Endothelial cell of umbilical vein (primary cell): ENCODE results near the gene GABBR2. TPM values are rescaled to one million over a fixed set of nuclear protein-coding genes. Genes with fewer than 3 reads are reported as not detected.
A peak's percentile ranks its signal among the peaks of the same experiment; 100 is the strongest.

Experiments
- BruUV-seq: library from RNA; stranded (reverse); fragments of 400-500 nt; replicated peaks from 2 replicates; lab custom pipeline; 2021; lab: Mats Ljungman, UMichigan
- CTCF ChIA-PET: fragments of 300-600, 350-600 bp; sonication (Branson Sonifier 250); formaldehyde crosslinking; loops from one replicate; lab custom pipeline; 2021; ENCODE audit warnings: antibody characterized with exemption, inconsistent platforms; lab: Charles Lee
- POLR2A ChIA-PET: fragments of 300-600, 350-600 bp; sonication (Branson Sonifier 250); formaldehyde crosslinking; loops from one replicate; lab custom pipeline; 2021; ENCODE audit warnings: antibody characterized with exemption, inconsistent platforms; lab: Charles Lee
- DNase-seq: peaks from one replicate; pipeline ENCODE4 v3.0.0-alpha.2; 2011; ENCODE audit warnings: low read depth, low spot score
- FAIRE-seq: peaks from 2 replicates; lab custom pipeline; 2011; peaks lifted over from hg19 to GRCh38; lab: Jason Lieb, UNC
- H2AFZ ChIP-seq: 2 replicates; pipeline ENCODE4 v1.6.0; 2012; ENCODE audit warnings: low read depth, low read length, control low read depth, inconsistent platforms
- H3K27ac ChIP-seq: 2 replicates; pipeline ENCODE4 v1.5.1; 2011; ENCODE audit warnings: low read depth, mild to moderate bottlenecking, control low read depth, low read length, moderate library complexity; ENCODE audit not compliant: insufficient read depth
- H3K27me3 ChIP-seq, 2 experiments: 2 replicates each; pipeline versions ENCODE4 v1.6.0 to v1.6.1; 2011; ENCODE audit warnings: low read length in 2 of 2, mixed read lengths in 1 of 2; ENCODE audit not compliant: control insufficient read depth in 2 of 2, insufficient read depth in 2 of 2
- H3K36me3 ChIP-seq, 2 experiments: 2 replicates in 1 of 2; 3 replicates in 1 of 2; pipeline ENCODE4 v1.5.1; 2011; ENCODE audit warnings: low read length in 2 of 2, mild to moderate bottlenecking in 1 of 2, moderate library complexity in 1 of 2; ENCODE audit not compliant: control insufficient read depth in 2 of 2, insufficient read depth in 2 of 2; ENCODE audit errors: extremely low read depth in 1 of 2
- H3K4me1 ChIP-seq: 3 replicates; pipeline ENCODE4 v1.5.1; 2011; ENCODE audit warnings: mild to moderate bottlenecking, low read length; ENCODE audit not compliant: control insufficient read depth, insufficient read depth; ENCODE audit errors: extremely low read depth
- H3K4me2 ChIP-seq: 2 replicates; pipeline ENCODE4 v1.6.1; 2011; ENCODE audit warnings: low read length, control low read depth, mixed read lengths; ENCODE audit not compliant: insufficient read depth
- H3K4me3 ChIP-seq, 3 experiments: fragments of 200-600 bp in 1 of 3; sonication (generic), shearing (Covaris generic) in 1 of 3; replicated peaks in 1 of 3; 2 replicates each; pipeline ENCODE4 v1.5.1; 2011 to 2016; ENCODE audit warnings: control low read depth in 3 of 3, low read length in 3 of 3, mild to moderate bottlenecking in 2 of 3, inconsistent platforms in 1 of 3, low read depth in 1 of 3, moderate library complexity in 1 of 3; ENCODE audit not compliant: insufficient read depth in 1 of 3
- H3K79me2 ChIP-seq: 2 replicates; pipeline ENCODE4 v1.6.0; 2012; ENCODE audit warnings: low read length, inconsistent platforms; ENCODE audit not compliant: control insufficient read depth, insufficient read depth
- H3K9ac ChIP-seq: replicated peaks from 2 replicates; pipeline ENCODE3; 2011; ENCODE audit warnings: low read length, control low read depth; ENCODE audit not compliant: insufficient read depth; ENCODE audit errors: extremely low read depth
- H3K9me1 ChIP-seq: replicated peaks from 3 replicates; pipeline ENCODE4 v1.6.0; 2011; ENCODE audit warnings: mild to moderate bottlenecking, low read length; ENCODE audit not compliant: control insufficient read depth, insufficient read depth; ENCODE audit errors: extremely low read depth
- H3K9me3 ChIP-seq: replicated peaks from 2 replicates; pipeline ENCODE4 v1.5.1; 2012; ENCODE audit warnings: low read length, inconsistent platforms; ENCODE audit not compliant: control insufficient read depth, insufficient read depth
- H4K20me1 ChIP-seq: replicated peaks from 2 replicates; pipeline ENCODE3; 2011; ENCODE audit warnings: mild to moderate bottlenecking, low read length; ENCODE audit not compliant: control insufficient read depth, insufficient read depth; ENCODE audit errors: extremely low read depth
- EZH2 ChIP-seq: IDR thresholded peaks from 2 replicates; pipeline ENCODE4 v1.6.1; 2012; ENCODE audit warnings: borderline replicate concordance, low read depth, mild to moderate bottlenecking, moderate library complexity, low read length, inconsistent platforms; ENCODE audit not compliant: severe bottlenecking
- FOS ChIP-seq: IDR thresholded peaks from 2 replicates; pipeline ENCODE4 v1.6.1; 2011; ENCODE audit warnings: mild to moderate bottlenecking, low read length, moderate library complexity, borderline replicate concordance; ENCODE audit not compliant: insufficient read depth
- GATA2 ChIP-seq: IDR thresholded peaks from 2 replicates; pipeline ENCODE4 v1.7.0; 2011; ENCODE audit warnings: low read depth, mild to moderate bottlenecking, moderate library complexity, mixed read lengths, low read length; ENCODE audit not compliant: insufficient read length, insufficient read depth
- JUN ChIP-seq: IDR thresholded peaks from 2 replicates; pipeline ENCODE4 v1.6.1; 2011; ENCODE audit warnings: borderline replicate concordance, low read depth; ENCODE audit not compliant: insufficient read length, insufficient read depth
- MYC ChIP-seq: IDR thresholded peaks from one replicate; pipeline ENCODE4 v1.6.1; 2011; ENCODE audit warnings: mild to moderate bottlenecking, low read depth, low read length
- POLR2A ChIP-seq: IDR thresholded peaks from 2 replicates; pipeline ENCODE4 v1.6.1; 2012; ENCODE audit warnings: low read depth, mild to moderate bottlenecking, control low read depth, low read length
- POLR2AphosphoS5 ChIP-seq: IDR thresholded peaks from 2 replicates; pipeline ENCODE4 v1.6.1; 2012; ENCODE audit warnings: low read depth, mild to moderate bottlenecking, control low read depth, low read length, moderate library complexity; ENCODE audit not compliant: insufficient read depth
- dilution Hi-C: fragments of 300-500 bp; cut with MboI; formaldehyde crosslinking; loops from one replicate; pipeline ENCODE4 v1.15.0; 2019; ENCODE audit warnings: low sequenced_read_pairs; ENCODE audit not compliant: extremely low pct_ligation_motif_present
- intact Hi-C: fragments of 100-400 bp; cut with micrococcal nuclease; formaldehyde crosslinking; loops from one replicate; pipeline ENCODE4 v1.10.0; 2022
- polyA plus RNA-seq, 4 experiments: library from polyadenylated mRNA; depleted of rRNA in 3 of 4; stranded (reverse) in 3 of 4; unstranded in 1 of 4; fragments of >200 nt; gene quantifications; 2 replicates each; pipeline versions ENCODE4 v1.2.1 to v1.2.3, GENCODE V29; 2011 to 2012; ENCODE audit warnings: missing spikeins in 1 of 4
- total RNA-seq: library from RNA; stranded (reverse); gene quantifications from 2 replicates; pipeline ENCODE4 v1.2.3, GENCODE V29; 2021
- TF ChIP-seq, protein P1 (sequence below), 2 donors: IDR thresholded peaks; 1 replicate in 1 of 2; 2 replicates in 1 of 2; pipeline ENCODE4 v1.5.1; 2011; ENCODE audit warnings: low read length in 2 of 2, mild to moderate bottlenecking in 2 of 2, moderate library complexity in 2 of 2, control low read depth in 1 of 2, inconsistent platforms in 1 of 2, low read depth in 1 of 2; ENCODE audit not compliant: insufficient read depth in 1 of 2; ENCODE audit errors: extremely low read depth in 1 of 2
- TF ChIP-seq, protein P2 (sequence below): IDR thresholded peaks from 2 replicates; pipeline ENCODE4 v1.6.1; 2011; ENCODE audit not compliant: insufficient read depth, insufficient read length

Gene GABBR2
- total and polyA plus RNA-seq, 2 donors (not counting 3 experiments of a cell fraction or from before 2014, with no cell fraction given): 1.1 to 9.2 TPM

DNA sequence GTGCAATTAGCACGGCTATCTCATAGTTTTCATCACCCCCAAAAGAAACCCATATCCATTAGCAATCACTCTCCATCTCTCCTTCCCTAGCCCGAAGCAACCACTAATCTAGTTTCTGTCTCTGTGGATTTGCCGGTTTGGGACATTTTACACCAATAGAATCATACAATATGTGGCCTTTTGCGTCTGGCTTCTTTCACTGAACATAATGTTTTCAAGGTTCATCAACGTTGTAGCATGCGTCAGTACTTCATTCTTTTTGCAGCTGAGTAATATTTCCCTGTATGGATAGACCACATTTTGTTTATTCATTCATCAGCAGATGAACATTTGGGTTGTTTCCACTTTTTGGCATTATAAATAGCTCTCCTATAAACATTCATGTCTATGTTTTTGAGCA, 377.9 kb downstream of the GABBR2 start:
- CTCF ChIA-PET: interaction anchor here (0.6 to 4.3 kb wide), 5 partner anchors 14 to 445 kb away, joined by 3 to 22 read pairs (median 4); no protein-coding TSS in a partner anchor
- TF ChIP-seq MYC (no peak), POLR2A (no peak), FOS (no peak), POLR2AphosphoS5 (no peak), EZH2 (no peak), JUN (no peak), GATA2 (no peak)
- TF ChIP-seq, protein P1, sequence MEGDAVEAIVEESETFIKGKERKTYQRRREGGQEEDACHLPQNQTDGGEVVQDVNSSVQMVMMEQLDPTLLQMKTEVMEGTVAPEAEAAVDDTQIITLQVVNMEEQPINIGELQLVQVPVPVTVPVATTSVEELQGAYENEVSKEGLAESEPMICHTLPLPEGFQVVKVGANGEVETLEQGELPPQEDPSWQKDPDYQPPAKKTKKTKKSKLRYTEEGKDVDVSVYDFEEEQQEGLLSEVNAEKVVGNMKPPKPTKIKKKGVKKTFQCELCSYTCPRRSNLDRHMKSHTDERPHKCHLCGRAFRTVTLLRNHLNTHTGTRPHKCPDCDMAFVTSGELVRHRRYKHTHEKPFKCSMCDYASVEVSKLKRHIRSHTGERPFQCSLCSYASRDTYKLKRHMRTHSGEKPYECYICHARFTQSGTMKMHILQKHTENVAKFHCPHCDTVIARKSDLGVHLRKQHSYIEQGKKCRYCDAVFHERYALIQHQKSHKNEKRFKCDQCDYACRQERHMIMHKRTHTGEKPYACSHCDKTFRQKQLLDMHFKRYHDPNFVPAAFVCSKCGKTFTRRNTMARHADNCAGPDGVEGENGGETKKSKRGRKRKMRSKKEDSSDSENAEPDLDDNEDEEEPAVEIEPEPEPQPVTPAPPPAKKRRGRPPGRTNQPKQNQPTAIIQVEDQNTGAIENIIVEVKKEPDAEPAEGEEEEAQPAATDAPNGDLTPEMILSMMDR (IDR thresholded peaks at IDR 0.05; ENCODE audit: extremely low read depth in 1 of 2, insufficient read depth in 1 of 2, low read depth in 1 of 2, low read length in 2 of 2): no peak
- TF ChIP-seq, protein P2, sequence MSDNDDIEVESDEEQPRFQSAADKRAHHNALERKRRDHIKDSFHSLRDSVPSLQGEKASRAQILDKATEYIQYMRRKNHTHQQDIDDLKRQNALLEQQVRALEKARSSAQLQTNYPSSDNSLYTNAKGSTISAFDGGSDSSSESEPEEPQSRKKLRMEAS: no peak
- FAIRE-seq (peak; percentile 37), DNase-seq (no peak)
- peaks cover 49% of the 10 kb centered on the region for H3K4me1 ChIP-seq
- H3K4me2 ChIP-seq: no peak overlapping the region
- H4K20me1 ChIP-seq: no peaks in the 10 kb centered on the region
- no TSS peak for BruUV-seq
- no peaks in the 10 kb centered on the region for H3K36me3 ChIP-seq
- H3K9ac ChIP-seq: no peak overlapping the region
- H3K79me2 ChIP-seq: no peaks in the 10 kb centered on the region
- H3K27me3 ChIP-seq: no peaks in the 10 kb centered on the region
- no peak overlapping the region for H2AFZ ChIP-seq
- no peaks in the 10 kb centered on the region for H3K9me3 ChIP-seq
- no peak overlapping the region for H3K27ac ChIP-seq
- dilution Hi-C loops: no loop called here
- intact Hi-C loops: loop anchor here (5.0 kb wide), 1 partner anchor 276 kb away; no protein-coding TSS in a partner anchor
- no peaks in the 10 kb centered on the region for H3K9me1 ChIP-seq
- no peak overlapping the region for H3K4me3 ChIP-seq
- POLR2A ChIA-PET: interaction anchor here (0.6 kb wide), 1 partner anchor 208 kb away, joined by 5 read pairs; no protein-coding TSS in a partner anchor
